ENCODE measurements around the gene VWA3B. TPM values are rescaled to one million over a fixed set of nuclear protein-coding genes. Genes with fewer than 3 reads are reported as not detected.
"Not testable (repeated sequence)": the region's sequence is repeated elsewhere in the genome, so short reads cannot be mapped to it uniquely, and the experiment has no call there.

Gene VWA3B
- total RNA-seq, 1 donor from 2014 or later = not detected

- no peak overlapping the region for H3K4me3 ChIP-seq (ENCODE audit: low read depth, low read length)
- no peak for TF ChIP-seq CTCF (IDR thresholded peaks at IDR 0.05; ENCODE audit: insufficient read depth, low read length, poor library complexity, severe bottlenecking)
- DNase-seq (ENCODE audit: low read depth) = no peak
- H3K27me3 ChIP-seq (ENCODE audit: control insufficient read depth, insufficient read depth, low read length) = peaks cover 7% of the 10 kb centered on the region
- H3K36me3 ChIP-seq (ENCODE audit: control insufficient read depth, insufficient read depth, low read length) = no peaks in the 10 kb centered on the region
Observed at GRCh38 chr2:98300141-98300874, 213.3 kb downstream of the VWA3B start.

- Histone ChIP-seq H3K36me3 (ENCODE audit: control insufficient read depth, insufficient read depth, low read length) (no peaks in the 10 kb centered on the region), H3K27me3 (ENCODE audit: control insufficient read depth, insufficient read depth, low read length) (peaks cover 7% of the 10 kb centered on the region), H3K4me3 (ENCODE audit: low read depth, low read length) (no peak overlapping the region)
- TF ChIP-seq CTCF (IDR thresholded peaks at IDR 0.05; ENCODE audit: insufficient read depth, low read length, poor library complexity, severe bottlenecking) = no peak
- DNase-seq (ENCODE audit: low read depth) = no peak
Observed at GRCh38 chr2:98301469-98301868, 214.5 kb downstream of the VWA3B start.

GRCh38 chr2:98307131-98307696, 220.2 kb downstream of the VWA3B start:
- not testable (repeated sequence) for H3K27me3 ChIP-seq (ENCODE audit: control insufficient read depth, insufficient read depth, low read length); H3K36me3 ChIP-seq (ENCODE audit: control insufficient read depth, insufficient read depth, low read length); DNase-seq (ENCODE audit: low read depth); H3K4me3 ChIP-seq (ENCODE audit: low read depth, low read length)

GRCh38 chr2:98308068-98308467, 221.1 kb downstream of the VWA3B start:
- peaks cover 2% of the 10 kb centered on the region for H3K27me3 ChIP-seq (ENCODE audit: control insufficient read depth, insufficient read depth, low read length)
- H3K36me3 ChIP-seq (ENCODE audit: control insufficient read depth, insufficient read depth, low read length) = no peaks in the 10 kb centered on the region
- H3K4me3 ChIP-seq (ENCODE audit: low read depth, low read length) = no peak overlapping the region
- TF ChIP-seq CTCF (IDR thresholded peaks at IDR 0.05; ENCODE audit: insufficient read depth, low read length, poor library complexity, severe bottlenecking) = no peak
- DNase-seq (ENCODE audit: low read depth) = no peak

- TF ChIP-seq CTCF (IDR thresholded peaks at IDR 0.05; ENCODE audit: insufficient read depth, low read length, poor library complexity, severe bottlenecking) = no peak
- no peak for DNase-seq (ENCODE audit: low read depth)
- no peaks in the 10 kb centered on the region for H3K36me3 ChIP-seq (ENCODE audit: control insufficient read depth, insufficient read depth, low read length)
- no peak overlapping the region for H3K4me3 ChIP-seq (ENCODE audit: low read depth, low read length)
- peaks cover 2% of the 10 kb centered on the region for H3K27me3 ChIP-seq (ENCODE audit: control insufficient read depth, insufficient read depth, low read length)
Observed at GRCh38 chr2:98308532-98308931, 221.6 kb downstream of the VWA3B start.

- no peaks in the 10 kb centered on the region for H3K36me3 ChIP-seq (ENCODE audit: control insufficient read depth, insufficient read depth, low read length)
- TF ChIP-seq CTCF (IDR thresholded peaks at IDR 0.05; ENCODE audit: insufficient read depth, low read length, poor library complexity, severe bottlenecking) = no peak
- no peak overlapping the region for H3K4me3 ChIP-seq (ENCODE audit: low read depth, low read length)
- no peak for DNase-seq (ENCODE audit: low read depth)
- peaks cover 2% of the 10 kb centered on the region for H3K27me3 ChIP-seq (ENCODE audit: control insufficient read depth, insufficient read depth, low read length)
Observed at GRCh38 chr2:98309580-98309979, 222.6 kb downstream of the VWA3B start.

Data from kidney epithelial cell (primary cell).